Measurements from ENCODE around the gene MEMO1.

DNA sequence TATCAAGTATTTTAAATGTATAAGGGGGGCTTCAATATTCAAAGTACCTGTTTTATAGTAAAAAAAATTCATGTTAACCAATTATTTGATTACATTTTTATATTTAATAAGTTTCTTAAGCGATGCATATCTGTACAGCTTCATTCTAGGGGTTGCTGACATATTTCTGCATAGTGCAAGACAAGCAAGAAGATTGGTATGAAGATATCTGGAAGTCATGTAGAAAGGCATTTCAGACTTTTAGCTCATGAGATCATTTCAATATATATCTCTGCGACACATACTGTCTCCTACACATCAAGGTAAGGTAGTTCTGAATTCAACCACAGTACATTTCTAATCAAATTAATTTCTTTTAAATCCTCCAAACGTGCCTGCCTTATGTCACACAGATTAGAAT lies 73.1 kb downstream of the MEMO1 start:
- TF ChIP-seq EZH2 (IDR thresholded peaks at IDR 0.05; ENCODE audit: borderline replicate concordance, low read depth, low read length, poor library complexity, severe bottlenecking), result no peak
- TF ChIP-seq, protein P1, sequence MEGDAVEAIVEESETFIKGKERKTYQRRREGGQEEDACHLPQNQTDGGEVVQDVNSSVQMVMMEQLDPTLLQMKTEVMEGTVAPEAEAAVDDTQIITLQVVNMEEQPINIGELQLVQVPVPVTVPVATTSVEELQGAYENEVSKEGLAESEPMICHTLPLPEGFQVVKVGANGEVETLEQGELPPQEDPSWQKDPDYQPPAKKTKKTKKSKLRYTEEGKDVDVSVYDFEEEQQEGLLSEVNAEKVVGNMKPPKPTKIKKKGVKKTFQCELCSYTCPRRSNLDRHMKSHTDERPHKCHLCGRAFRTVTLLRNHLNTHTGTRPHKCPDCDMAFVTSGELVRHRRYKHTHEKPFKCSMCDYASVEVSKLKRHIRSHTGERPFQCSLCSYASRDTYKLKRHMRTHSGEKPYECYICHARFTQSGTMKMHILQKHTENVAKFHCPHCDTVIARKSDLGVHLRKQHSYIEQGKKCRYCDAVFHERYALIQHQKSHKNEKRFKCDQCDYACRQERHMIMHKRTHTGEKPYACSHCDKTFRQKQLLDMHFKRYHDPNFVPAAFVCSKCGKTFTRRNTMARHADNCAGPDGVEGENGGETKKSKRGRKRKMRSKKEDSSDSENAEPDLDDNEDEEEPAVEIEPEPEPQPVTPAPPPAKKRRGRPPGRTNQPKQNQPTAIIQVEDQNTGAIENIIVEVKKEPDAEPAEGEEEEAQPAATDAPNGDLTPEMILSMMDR (conservative IDR thresholded peaks at IDR 0.05; ENCODE audit: low read depth, low read length), result no peak
